VCaP (cell line): ENCODE measurements around the gene LRG1.

Experiments
- H3K27ac ChIP-seq: fragments of 450-650 bp; 2 replicates; pipeline ENCODE4 v1.5.1; 2017
- TF ChIP-seq, protein P1 (sequence below): fragments of 450-650 bp; conservative IDR thresholded peaks from 2 replicates; pipeline ENCODE4 v1.5.1; 2017; ENCODE audit warnings: mild to moderate bottlenecking, moderate library complexity

The LRG1 gene

DNA sequence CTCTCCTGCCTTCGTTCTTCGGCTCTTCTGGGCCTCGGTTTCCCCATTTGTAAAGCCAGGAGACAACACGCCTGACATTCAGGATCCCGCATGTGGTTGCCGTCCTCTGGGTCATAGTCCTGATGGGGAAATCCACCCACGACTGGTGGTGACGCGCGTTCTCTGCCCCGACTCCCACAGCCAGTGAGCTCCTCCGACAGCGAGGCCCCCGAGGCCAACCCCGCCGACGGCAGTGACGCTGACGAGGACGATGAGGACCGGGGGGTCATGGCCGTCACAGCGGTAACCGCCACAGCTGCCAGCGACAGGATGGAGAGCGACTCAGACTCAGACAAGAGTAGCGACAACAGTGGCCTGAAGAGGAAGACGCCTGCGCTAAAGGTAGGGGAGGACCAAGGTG, 51.3 kb downstream of the LRG1 start:
- H3K27ac ChIP-seq = no peak overlapping the region
- TF ChIP-seq, protein P1, sequence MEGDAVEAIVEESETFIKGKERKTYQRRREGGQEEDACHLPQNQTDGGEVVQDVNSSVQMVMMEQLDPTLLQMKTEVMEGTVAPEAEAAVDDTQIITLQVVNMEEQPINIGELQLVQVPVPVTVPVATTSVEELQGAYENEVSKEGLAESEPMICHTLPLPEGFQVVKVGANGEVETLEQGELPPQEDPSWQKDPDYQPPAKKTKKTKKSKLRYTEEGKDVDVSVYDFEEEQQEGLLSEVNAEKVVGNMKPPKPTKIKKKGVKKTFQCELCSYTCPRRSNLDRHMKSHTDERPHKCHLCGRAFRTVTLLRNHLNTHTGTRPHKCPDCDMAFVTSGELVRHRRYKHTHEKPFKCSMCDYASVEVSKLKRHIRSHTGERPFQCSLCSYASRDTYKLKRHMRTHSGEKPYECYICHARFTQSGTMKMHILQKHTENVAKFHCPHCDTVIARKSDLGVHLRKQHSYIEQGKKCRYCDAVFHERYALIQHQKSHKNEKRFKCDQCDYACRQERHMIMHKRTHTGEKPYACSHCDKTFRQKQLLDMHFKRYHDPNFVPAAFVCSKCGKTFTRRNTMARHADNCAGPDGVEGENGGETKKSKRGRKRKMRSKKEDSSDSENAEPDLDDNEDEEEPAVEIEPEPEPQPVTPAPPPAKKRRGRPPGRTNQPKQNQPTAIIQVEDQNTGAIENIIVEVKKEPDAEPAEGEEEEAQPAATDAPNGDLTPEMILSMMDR = no peak

DNA sequence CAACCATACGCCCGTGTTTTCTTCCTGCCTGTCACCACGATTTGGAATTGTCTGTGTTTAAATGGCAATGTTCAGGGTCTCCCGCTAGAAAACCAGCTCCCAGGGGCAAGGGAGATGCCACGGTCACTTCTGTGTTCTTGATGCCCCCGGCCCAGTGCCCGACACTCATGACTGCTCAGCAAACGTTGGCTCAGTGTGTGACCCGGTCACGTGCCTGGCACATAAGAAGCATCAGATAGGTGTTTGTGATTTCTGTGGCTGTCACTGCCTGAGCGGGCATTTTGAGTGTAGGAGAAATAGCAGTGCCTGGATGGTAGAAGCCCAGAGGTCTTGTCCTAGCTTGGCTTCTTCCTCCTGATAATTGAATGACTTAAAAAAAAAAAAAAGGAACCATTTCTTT, 52.3 kb downstream of the LRG1 start:
- TF ChIP-seq, protein P1 = no peak
- H3K27ac ChIP-seq = peak overlapping the region; percentile 34; the same call in 1 of the 2 replicates
